SU-DHL-6 (cell line): ENCODE results near the gene CCKAR.

ENCODE experiments used
- H2AFZ ChIP-seq: fragments of 200-600 bp; sonication (generic); 2 replicates; pipeline ENCODE4 v1.6.1; 2014; ENCODE audit warnings: low read depth, mild to moderate bottlenecking, moderate library complexity, mixed read lengths, antibody characterized with exemption, low read length; ENCODE audit not compliant: severe bottlenecking
- H3F3A ChIP-seq: fragments of 200-600 bp; shearing (Covaris generic); 2 replicates; pipeline ENCODE4 v1.6.0; 2016; ENCODE audit warnings: antibody characterized with exemption, mild to moderate bottlenecking; ENCODE audit not compliant: insufficient read depth
- H3K27ac ChIP-seq: fragments of 200-600 bp; sonication (generic); 2 replicates; pipeline ENCODE4 v1.5.1; 2016; ENCODE audit warnings: low read depth, mild to moderate bottlenecking, low read length, moderate library complexity, mixed read lengths
- H3K27me3 ChIP-seq: fragments of 200-600 bp; sonication (generic), shearing (Covaris generic); 2 replicates; pipeline ENCODE4 v1.6.0; 2014; ENCODE audit warnings: mild to moderate bottlenecking, low read length
- H3K36me3 ChIP-seq: fragments of 200-600 bp; sonication (generic); 2 replicates; pipeline ENCODE4 v1.6.1; 2014; ENCODE audit warnings: mild to moderate bottlenecking, low read length, mixed read lengths
- H3K4me2 ChIP-seq: fragments of 300-600, 200-600 bp; shearing (Covaris generic), sonication (generic); 2 replicates; pipeline ENCODE4 v1.6.0; 2014; ENCODE audit warnings: low read length, low read depth, mild to moderate bottlenecking; ENCODE audit not compliant: poor library complexity, severe bottlenecking
- H3K4me3 ChIP-seq: fragments of 200-600 bp; sonication (generic); 2 replicates; pipeline ENCODE4 v1.5.1; 2014; ENCODE audit warnings: antibody characterized with exemption, low read length, mild to moderate bottlenecking, mixed read lengths; ENCODE audit not compliant: insufficient read depth, poor library complexity, severe bottlenecking
- H3K79me2 ChIP-seq: fragments of 200-600 bp; sonication (generic); 2 replicates; pipeline ENCODE4 v1.6.1; 2014; ENCODE audit warnings: mild to moderate bottlenecking, low read length, moderate library complexity; ENCODE audit not compliant: insufficient read depth
- H3K9ac ChIP-seq: fragments of 200-600 bp; sonication (generic); 2 replicates; pipeline ENCODE4 v1.7.0; 2014; ENCODE audit warnings: mild to moderate bottlenecking, low read length
- H3K9me2 ChIP-seq: fragments of 200-600 bp; sonication (generic); replicated peaks from 2 replicates; pipeline ENCODE4 v1.6.1; 2014; ENCODE audit warnings: low read length; ENCODE audit not compliant: insufficient read depth
- H3K9me3 ChIP-seq: fragments of 200-600 bp; sonication (generic); 2 replicates; pipeline ENCODE4 v1.6.1; 2014; ENCODE audit warnings: low read length, mixed read lengths; ENCODE audit not compliant: insufficient read depth
- H4K20me1 ChIP-seq: fragments of 200-600 bp; sonication (generic); 2 replicates; pipeline ENCODE4 v1.6.1; 2014; ENCODE audit warnings: low read depth, mild to moderate bottlenecking, antibody characterized with exemption, low read length, moderate library complexity, mixed read lengths
- EZH2phosphoT487 ChIP-seq: fragments of 200-600 bp; sonication (generic), shearing (Covaris generic); conservative IDR thresholded peaks from 2 replicates; pipeline ENCODE4 v1.6.1; 2018; ENCODE audit warnings: mild to moderate bottlenecking, antibody characterized with exemption, low read length, moderate library complexity, mixed read lengths
- TF ChIP-seq, protein P1 (sequence below): fragments of 200-600 bp; sonication (generic); IDR thresholded peaks from one replicate; pipeline ENCODE4 v1.5.1; 2017; ENCODE audit warnings: antibody characterized with exemption, mild to moderate bottlenecking, low read length, moderate library complexity; ENCODE audit not compliant: insufficient read depth, poor library complexity, severe bottlenecking

The CCKAR gene

DNA sequence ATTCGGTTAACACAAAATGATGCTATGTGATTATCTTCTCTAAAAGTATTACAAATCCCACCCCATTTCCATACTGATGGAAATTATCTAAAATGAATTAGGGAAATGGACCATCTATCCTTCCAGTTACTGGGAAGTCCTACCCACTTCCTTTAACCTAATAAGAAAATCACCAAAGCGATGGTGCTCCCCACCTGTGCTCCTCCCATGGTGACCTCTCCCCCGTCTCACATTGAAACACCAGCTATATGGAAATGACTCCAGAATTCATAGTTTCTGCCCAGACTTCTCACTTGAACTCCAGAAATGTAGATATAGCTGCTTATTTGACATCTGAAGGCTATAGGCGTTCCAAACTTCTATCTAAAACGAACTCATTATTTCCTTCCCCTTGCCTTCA, 48.5 kb downstream of the CCKAR start:
- Histone ChIP-seq H3K9me2 (no peaks in the 10 kb centered on the region), H3K4me2 (no peak overlapping the region), H2AFZ (no peak overlapping the region), H3K9ac (no peak overlapping the region), H3K27me3 (no peaks in the 10 kb centered on the region), H3K9me3 (no peaks in the 10 kb centered on the region), H3F3A (no peaks in the 10 kb centered on the region), H3K79me2 (no peaks in the 10 kb centered on the region), H3K4me3 (no peak overlapping the region), H3K36me3 (no peaks in the 10 kb centered on the region), H3K27ac (no peak overlapping the region), H4K20me1 (no peaks in the 10 kb centered on the region)
- TF ChIP-seq EZH2phosphoT487, result no peak
- TF ChIP-seq, protein P1, sequence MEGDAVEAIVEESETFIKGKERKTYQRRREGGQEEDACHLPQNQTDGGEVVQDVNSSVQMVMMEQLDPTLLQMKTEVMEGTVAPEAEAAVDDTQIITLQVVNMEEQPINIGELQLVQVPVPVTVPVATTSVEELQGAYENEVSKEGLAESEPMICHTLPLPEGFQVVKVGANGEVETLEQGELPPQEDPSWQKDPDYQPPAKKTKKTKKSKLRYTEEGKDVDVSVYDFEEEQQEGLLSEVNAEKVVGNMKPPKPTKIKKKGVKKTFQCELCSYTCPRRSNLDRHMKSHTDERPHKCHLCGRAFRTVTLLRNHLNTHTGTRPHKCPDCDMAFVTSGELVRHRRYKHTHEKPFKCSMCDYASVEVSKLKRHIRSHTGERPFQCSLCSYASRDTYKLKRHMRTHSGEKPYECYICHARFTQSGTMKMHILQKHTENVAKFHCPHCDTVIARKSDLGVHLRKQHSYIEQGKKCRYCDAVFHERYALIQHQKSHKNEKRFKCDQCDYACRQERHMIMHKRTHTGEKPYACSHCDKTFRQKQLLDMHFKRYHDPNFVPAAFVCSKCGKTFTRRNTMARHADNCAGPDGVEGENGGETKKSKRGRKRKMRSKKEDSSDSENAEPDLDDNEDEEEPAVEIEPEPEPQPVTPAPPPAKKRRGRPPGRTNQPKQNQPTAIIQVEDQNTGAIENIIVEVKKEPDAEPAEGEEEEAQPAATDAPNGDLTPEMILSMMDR, result no peak

DNA sequence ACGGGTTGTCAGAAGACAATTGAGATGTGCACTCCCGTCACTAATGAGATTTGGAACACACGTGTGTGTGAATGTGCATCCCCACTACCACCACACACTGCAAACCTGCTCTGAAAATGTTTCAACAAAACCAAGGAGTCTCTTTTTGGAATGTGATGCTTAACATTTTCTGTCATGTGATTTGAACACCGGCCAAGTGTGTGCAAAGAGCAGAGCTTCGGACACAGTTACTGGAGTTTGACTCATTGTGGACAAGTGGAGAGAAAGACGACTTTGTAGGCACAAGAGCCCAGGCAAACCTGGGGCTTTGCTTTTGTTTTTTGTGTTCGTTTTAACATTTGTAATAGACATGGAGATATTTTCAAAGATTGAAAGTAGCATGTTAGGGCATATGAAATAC, 49.2 kb downstream of the CCKAR start:
- H3K36me3 ChIP-seq, result no peaks in the 10 kb centered on the region
- no peaks in the 10 kb centered on the region for H4K20me1 ChIP-seq
- H3K9ac ChIP-seq, result no peak overlapping the region
- no peaks in the 10 kb centered on the region for H3K9me3 ChIP-seq
- no peaks in the 10 kb centered on the region for H3F3A ChIP-seq
- TF ChIP-seq EZH2phosphoT487, result no peak
- TF ChIP-seq, protein P1, result no peak
- H2AFZ ChIP-seq, result no peak overlapping the region
- H3K79me2 ChIP-seq, result no peaks in the 10 kb centered on the region
- H3K27me3 ChIP-seq, result no peaks in the 10 kb centered on the region
- H3K4me2 ChIP-seq, result no peak overlapping the region
- H3K9me2 ChIP-seq, result no peaks in the 10 kb centered on the region
- H3K27ac ChIP-seq, result no peak overlapping the region
- no peak overlapping the region for H3K4me3 ChIP-seq

DNA sequence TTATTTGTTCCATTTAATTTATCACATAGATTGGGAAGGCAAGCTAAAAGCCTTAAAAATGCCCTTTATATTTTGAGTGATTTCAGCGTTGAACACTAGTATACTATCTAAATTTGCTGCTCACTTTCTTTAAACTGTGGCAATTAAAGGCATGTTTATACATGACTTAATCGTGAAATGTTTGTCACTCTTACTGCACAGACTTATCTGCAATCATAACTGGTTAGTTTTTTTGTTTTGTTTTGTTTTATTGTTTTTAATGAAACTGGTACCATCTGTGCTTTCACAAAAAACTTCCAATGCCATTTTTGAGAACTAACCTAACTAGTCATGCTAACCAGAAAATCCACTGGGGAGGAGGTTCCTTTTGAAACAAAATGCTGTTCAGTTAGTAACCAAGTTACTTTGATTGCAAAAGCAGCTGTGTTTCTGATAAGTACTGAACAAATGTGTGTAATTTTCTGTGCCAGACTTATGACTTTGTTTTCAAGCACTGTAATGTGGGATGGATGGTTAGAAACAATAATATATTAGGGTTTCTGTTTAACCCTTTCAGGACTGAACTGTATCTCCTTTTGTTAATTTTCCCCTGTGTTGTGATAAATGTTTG, 56.1 kb downstream of the CCKAR start:
- H3K4me3 ChIP-seq, result no peak overlapping the region
- H3K27me3 ChIP-seq, result no peaks in the 10 kb centered on the region
- no peaks in the 10 kb centered on the region for H3K9me2 ChIP-seq
- no peak overlapping the region for H2AFZ ChIP-seq
- no peak overlapping the region for H3K9ac ChIP-seq
- no peaks in the 10 kb centered on the region for H3K79me2 ChIP-seq
- no peak overlapping the region for H3K27ac ChIP-seq
- H3K36me3 ChIP-seq, result no peaks in the 10 kb centered on the region; the same call in 1 of the 2 replicates
- H4K20me1 ChIP-seq, result no peaks in the 10 kb centered on the region
- no peak overlapping the region for H3K4me2 ChIP-seq
- TF ChIP-seq, protein P1, result no peak
- no peak for TF ChIP-seq EZH2phosphoT487
- H3K9me3 ChIP-seq, result no peaks in the 10 kb centered on the region
- H3F3A ChIP-seq, result no peaks in the 10 kb centered on the region
